ENCODE results near the gene CD200. TPM values are rescaled to one million over a fixed set of nuclear protein-coding genes. Genes with fewer than 3 reads are reported as not detected.

Gene CD200
- total RNA-seq, 1 donor from 2014 or later, result 67.0 TPM

GRCh38 chr3:112390783-112391641, 58.1 kb downstream of the CD200 start:
- Mint-ChIP-seq H3K4me3 (peak overlapping the region; percentile 6), H3K4me1 (peaks cover 56% of the 10 kb centered on the region)
- peak; percentile 12 for DNase-seq (ENCODE audit: low read depth, low spot score)

GRCh38 chr3:112391648-112392047, 58.7 kb downstream of the CD200 start:
- Mint-ChIP-seq H3K36me3 (ENCODE audit: low read depth) (peaks cover 8% of the 10 kb centered on the region), H3K4me3 (peak overlapping the region; percentile 6), H3K4me1 (peaks cover 58% of the 10 kb centered on the region), H3K27me3 (ENCODE audit: low read depth) (no peaks in the 10 kb centered on the region), H3K9me3 (peaks cover 4% of the 10 kb centered on the region), H3K27ac (ENCODE audit: unreplicated experiment) (peak overlapping the region; percentile 93)
- TF ChIP-seq CTCF (conservative IDR thresholded peaks at IDR 0.05), result no peak
- DNase-seq (ENCODE audit: low read depth, low spot score), result no peak

More at GRCh38 chr3:112390783-112391641, 58.1 kb downstream of the CD200 start:
- Mint-ChIP-seq H3K36me3 (ENCODE audit: low read depth) (peaks cover 8% of the 10 kb centered on the region), H3K27ac (ENCODE audit: unreplicated experiment) (peak overlapping the region; percentile 93), H3K9me3 (peaks cover 7% of the 10 kb centered on the region), H3K27me3 (ENCODE audit: low read depth) (no peaks in the 10 kb centered on the region)
- TF ChIP-seq CTCF (conservative IDR thresholded peaks at IDR 0.05), result no peak

DNA sequence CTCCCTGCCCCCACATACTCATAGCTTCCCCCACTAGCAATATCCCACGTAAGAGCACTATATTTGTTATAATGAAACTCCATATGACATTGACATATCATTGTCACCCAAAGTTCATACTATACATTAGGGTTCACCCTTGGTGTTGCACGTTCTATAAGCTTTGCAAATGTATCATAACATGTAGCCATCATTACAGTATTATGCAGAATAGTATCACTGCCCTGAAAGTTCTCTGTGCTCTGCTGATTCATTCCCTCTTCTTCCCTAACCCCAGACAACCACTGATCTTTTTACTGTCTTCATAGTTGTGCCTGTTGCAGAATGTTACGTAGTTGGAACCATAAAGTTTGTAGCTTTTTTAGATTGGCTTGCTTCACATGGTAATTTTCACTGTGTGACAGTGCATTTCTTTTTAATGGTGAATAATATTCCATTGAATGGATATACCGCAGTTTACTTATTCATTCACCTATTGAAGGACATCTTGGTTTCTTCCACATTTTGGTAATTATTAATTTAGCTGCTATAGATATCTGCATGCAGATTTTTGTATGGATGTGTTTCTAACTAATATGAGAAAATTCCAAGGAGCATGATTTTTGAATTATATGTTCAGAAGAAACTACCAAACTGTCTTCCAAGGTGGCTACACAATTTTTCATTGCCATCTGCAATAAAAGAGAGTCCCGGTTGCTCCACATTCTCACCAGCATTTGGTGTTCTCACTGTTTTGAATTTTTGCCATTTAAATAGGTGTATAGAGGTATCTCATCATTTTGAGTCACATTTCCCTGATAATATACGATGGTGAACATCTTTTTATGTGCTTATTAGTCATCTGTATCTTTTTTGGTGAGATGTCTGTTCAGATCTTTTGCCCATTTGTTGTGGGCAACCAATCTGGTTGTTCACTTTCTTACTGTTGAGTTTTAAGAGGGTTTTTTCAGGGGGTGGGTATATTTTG, 59.7 kb downstream of the CD200 start:
- Mint-ChIP-seq H3K27me3 (ENCODE audit: low read depth) (no peaks in the 10 kb centered on the region), H3K27ac (ENCODE audit: unreplicated experiment) (peak overlapping the region; percentile 30), H3K4me1 (peaks cover 61% of the 10 kb centered on the region), H3K9me3 (peaks cover 6% of the 10 kb centered on the region), H3K36me3 (ENCODE audit: low read depth) (peaks cover 10% of the 10 kb centered on the region), H3K4me3 (no peak overlapping the region)
- no peak for DNase-seq (ENCODE audit: low read depth, low spot score)
- TF ChIP-seq CTCF (conservative IDR thresholded peaks at IDR 0.05), result no peak

GRCh38 chr3:112393360-112393728, 60.4 kb downstream of the CD200 start:
- H3K9me3 Mint-ChIP-seq, result peaks cover 9% of the 10 kb centered on the region
- peaks cover 10% of the 10 kb centered on the region for H3K36me3 Mint-ChIP-seq (ENCODE audit: low read depth)
- no peak overlapping the region for H3K27ac Mint-ChIP-seq (ENCODE audit: unreplicated experiment)
- TF ChIP-seq CTCF (conservative IDR thresholded peaks at IDR 0.05), result no peak
- no peak for DNase-seq (ENCODE audit: low read depth, low spot score)
- H3K4me3 Mint-ChIP-seq, result no peak overlapping the region
- H3K4me1 Mint-ChIP-seq, result peaks cover 62% of the 10 kb centered on the region
- no peaks in the 10 kb centered on the region for H3K27me3 Mint-ChIP-seq (ENCODE audit: low read depth)

DNA sequence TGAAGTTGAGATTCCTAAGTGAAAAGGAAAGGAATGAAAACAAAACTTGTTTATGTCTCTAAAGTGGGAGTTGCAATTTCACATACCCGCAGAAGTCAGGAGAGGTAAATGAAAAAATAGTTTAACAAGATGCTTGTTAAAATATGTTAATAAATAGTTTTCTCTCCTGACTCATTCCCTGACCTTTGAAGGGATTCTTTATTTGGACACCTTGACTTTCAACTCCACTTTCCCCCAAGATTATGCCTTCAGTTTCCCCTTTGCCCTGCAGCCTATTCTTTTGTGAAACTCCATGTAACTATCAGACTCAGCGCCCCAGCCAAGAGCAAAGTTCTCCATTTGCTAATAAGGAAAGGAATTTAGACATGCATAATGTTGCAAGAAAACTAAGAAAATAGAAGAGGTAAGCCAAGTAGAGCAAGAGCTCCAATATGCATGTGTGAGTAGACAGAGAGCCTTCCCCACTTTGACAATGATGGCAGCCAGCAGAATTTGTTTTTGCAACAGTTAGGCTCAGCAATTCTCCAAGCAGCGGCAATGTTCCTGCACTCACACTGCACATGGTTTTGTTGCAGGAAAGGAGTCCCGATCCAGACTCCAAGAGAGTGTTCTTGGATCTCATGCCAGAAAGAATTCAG, 61.2 kb downstream of the CD200 start:
- no peak for DNase-seq (ENCODE audit: low read depth, low spot score)
- no peak for TF ChIP-seq CTCF (conservative IDR thresholded peaks at IDR 0.05)
- H3K4me3 Mint-ChIP-seq, result no peak overlapping the region
- peaks cover 10% of the 10 kb centered on the region for H3K36me3 Mint-ChIP-seq (ENCODE audit: low read depth)
- H3K27ac Mint-ChIP-seq (ENCODE audit: unreplicated experiment), result no peak overlapping the region
- H3K4me1 Mint-ChIP-seq, result peaks cover 55% of the 10 kb centered on the region
- H3K9me3 Mint-ChIP-seq, result peaks cover 9% of the 10 kb centered on the region
- no peaks in the 10 kb centered on the region for H3K27me3 Mint-ChIP-seq (ENCODE audit: low read depth)
